KOPT-K1 (cell line): ENCODE measurements around the gene STEAP4.

Experiments
- H3K27ac ChIP-seq: fragments of 200-600 bp; sonication (generic); 2 replicates; pipeline ENCODE4 v1.5.1; 2016; ENCODE audit warnings: antibody characterized with exemption, mild to moderate bottlenecking, low read depth, low read length; ENCODE audit not compliant: poor library complexity, severe bottlenecking
- H3K36me3 ChIP-seq: fragments of 200-600 bp; sonication (generic); 2 replicates; pipeline ENCODE4 v1.5.1; 2017; ENCODE audit warnings: antibody characterized with exemption, mild to moderate bottlenecking, low read length, moderate library complexity; ENCODE audit not compliant: insufficient read depth
- H3K9me3 ChIP-seq: fragments of 200-600 bp; sonication (generic); 2 replicates; pipeline ENCODE4 v1.5.1; 2017; ENCODE audit warnings: antibody characterized with exemption, low read length, mild to moderate bottlenecking; ENCODE audit not compliant: insufficient read depth, poor library complexity, severe bottlenecking

STEAP4 gene

DNA sequence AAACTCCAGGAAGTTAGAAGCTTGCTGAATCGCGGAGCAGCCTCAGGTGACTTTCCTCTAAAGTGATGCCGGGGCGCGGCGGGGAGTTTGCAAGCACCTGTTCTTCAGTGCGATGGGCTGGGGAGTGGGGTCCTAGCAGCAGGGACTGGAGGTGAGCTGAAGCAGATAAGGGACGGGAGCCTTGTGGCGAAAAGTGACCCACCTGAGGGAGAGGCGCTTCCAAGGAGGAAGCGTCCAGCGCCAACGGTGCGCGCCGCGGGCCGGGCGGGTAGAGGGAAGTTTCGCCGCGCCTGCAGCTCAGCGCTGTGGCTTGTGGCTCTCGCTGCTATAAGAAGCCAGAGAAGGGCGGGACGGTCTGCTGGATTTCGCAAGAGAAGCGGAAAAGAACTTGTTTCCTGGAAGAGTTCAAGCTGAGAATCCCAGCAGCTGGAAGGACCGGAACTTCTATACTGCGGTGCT is at the start of gene STEAP4:
STEAP4 (minus strand) TSS at position 305 of the 459 bp plus-strand sequence. CDS start 22,625 bp downstream, outside the sequence.
- no peak within 1 kb of the TSS for H3K27ac ChIP-seq
- H3K9me3 ChIP-seq = no peaks in the 10 kb centered on the region
- H3K36me3 ChIP-seq = no peaks in the 10 kb centered on the region

- Histone ChIP-seq H3K9me3 (no peaks in the 10 kb centered on the region), H3K27ac (no peak overlapping the region), H3K36me3 (no peaks in the 10 kb centered on the region)
Measured at GRCh38 chr7:88355011-88355410, 48.3 kb upstream of the STEAP4 start.

- no peak overlapping the region for H3K27ac ChIP-seq
- H3K36me3 ChIP-seq = no peaks in the 10 kb centered on the region
- no peaks in the 10 kb centered on the region for H3K9me3 ChIP-seq
Measured at GRCh38 chr7:88350118-88350517, 43.4 kb upstream of the STEAP4 start.

GRCh38 chr7:88347517-88347916 is 40.8 kb upstream of the STEAP4 start:
- Histone ChIP-seq H3K36me3 (no peaks in the 10 kb centered on the region), H3K9me3 (no peaks in the 10 kb centered on the region), H3K27ac (no peak overlapping the region)

GRCh38 chr7:88347090-88347489 is 40.4 kb upstream of the STEAP4 start:
- Histone ChIP-seq H3K9me3 (no peaks in the 10 kb centered on the region), H3K36me3 (no peaks in the 10 kb centered on the region), H3K27ac (no peak overlapping the region)

GRCh38 chr7:88346357-88346756 is 39.7 kb upstream of the STEAP4 start:
- Histone ChIP-seq H3K27ac (no peak overlapping the region), H3K36me3 (no peaks in the 10 kb centered on the region), H3K9me3 (no peaks in the 10 kb centered on the region)

GRCh38 chr7:88344956-88345832 is 38.5 kb upstream of the STEAP4 start:
- H3K9me3 ChIP-seq = no peaks in the 10 kb centered on the region
- H3K27ac ChIP-seq = no peak overlapping the region

GRCh38 chr7:88344271-88344670 is 37.6 kb upstream of the STEAP4 start:
- Histone ChIP-seq H3K36me3 (no peaks in the 10 kb centered on the region), H3K27ac (no peak overlapping the region), H3K9me3 (no peaks in the 10 kb centered on the region)

More at GRCh38 chr7:88344956-88345832, 38.5 kb upstream of the STEAP4 start:
- H3K36me3 ChIP-seq = no peaks in the 10 kb centered on the region

GRCh38 chr7:88339195-88339922 is 32.7 kb upstream of the STEAP4 start:
- Histone ChIP-seq H3K27ac (no peak overlapping the region), H3K36me3 (no peaks in the 10 kb centered on the region), H3K9me3 (no peaks in the 10 kb centered on the region)

DNA sequence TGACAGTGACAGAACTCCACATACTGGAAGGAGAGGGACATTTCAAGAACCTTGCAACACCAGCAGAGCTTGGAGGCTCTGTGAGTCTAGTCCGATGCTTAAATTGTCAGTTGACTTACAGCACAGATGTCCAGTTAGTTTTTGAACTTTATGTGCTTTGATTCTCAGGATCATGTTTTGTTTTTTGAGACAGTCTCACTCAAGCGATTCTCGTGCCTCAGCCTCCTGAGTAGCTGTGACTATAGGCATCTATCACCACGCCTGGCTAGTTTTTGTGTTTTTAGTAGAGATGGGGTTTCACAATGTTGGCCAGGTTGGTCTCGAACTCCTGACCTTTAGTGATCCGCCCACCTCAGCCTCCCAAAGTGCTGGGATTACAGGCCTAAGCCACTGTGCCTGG is 31.8 kb upstream of the STEAP4 start:
- Histone ChIP-seq H3K27ac (no peak overlapping the region), H3K36me3 (no peaks in the 10 kb centered on the region), H3K9me3 (no peaks in the 10 kb centered on the region)

GRCh38 chr7:88337572-88337971 is 30.9 kb upstream of the STEAP4 start:
- Histone ChIP-seq H3K36me3 (no peaks in the 10 kb centered on the region), H3K27ac (no peak overlapping the region), H3K9me3 (no peaks in the 10 kb centered on the region)

- H3K36me3 ChIP-seq = no peaks in the 10 kb centered on the region
- no peak overlapping the region for H3K27ac ChIP-seq
- peaks cover 6% of the 10 kb centered on the region for H3K9me3 ChIP-seq
Measured at GRCh38 chr7:88331322-88331721, 24.6 kb upstream of the STEAP4 start.

GRCh38 chr7:88329532-88330463 is 23.1 kb upstream of the STEAP4 start:
- no peak overlapping the region for H3K27ac ChIP-seq
- peaks cover 6% of the 10 kb centered on the region for H3K9me3 ChIP-seq
- H3K36me3 ChIP-seq = no peaks in the 10 kb centered on the region

GRCh38 chr7:88328787-88329186 is 22.1 kb upstream of the STEAP4 start:
- no peaks in the 10 kb centered on the region for H3K36me3 ChIP-seq
- H3K9me3 ChIP-seq = peaks cover 6% of the 10 kb centered on the region
- H3K27ac ChIP-seq = no peak overlapping the region

- Histone ChIP-seq H3K36me3 (no peaks in the 10 kb centered on the region), H3K27ac (no peak overlapping the region), H3K9me3 (no peaks in the 10 kb centered on the region)
Measured at GRCh38 chr7:88324699-88325098, 18.0 kb upstream of the STEAP4 start.
